ENCODE data around the gene PRKN. TPM values are rescaled to one million over a fixed set of nuclear protein-coding genes. Genes with fewer than 3 reads are reported as not detected.

Gene PRKN
- total RNA-seq, 4 donors from 2014 or later, result 4.5 to 12.3 (median 9.0) TPM

GRCh38 chr6:161542346-161542980 lies 1185.1 kb downstream of the PRKN start:
- Histone ChIP-seq H3K4me1 (no peaks in the 10 kb centered on the region), H3K27ac (no peak overlapping the region), H3K9me3 (no peaks in the 10 kb centered on the region), H3K36me3 (no peaks in the 10 kb centered on the region), H3K27me3 (no peaks in the 10 kb centered on the region), H3K4me3 (no peak overlapping the region)
- in situ Hi-C loops (cut with MboI; ENCODE audit: low pct_ligation_motif_present in 1 of 4, low pct_unique_long_range_greater_than_20kb in 1 of 4, low sequenced_read_pairs in 3 of 4) (no loop called here), intact Hi-C loops (cut with DNase I; ENCODE audit: low total_unique reads) (no loop called here)
- 71 to 75% methylated on average over 2 to 4 of the region's 4 CpGs for WGBS, 2 donors (ENCODE audit: low coverage in 1 of 2)
- TF ChIP-seq POLR2AphosphoS5 (IDR thresholded peaks at IDR 0.05) (no peak), POLR2A (IDR thresholded peaks at IDR 0.05) (no peak), EP300 (IDR thresholded peaks at IDR 0.05; ENCODE audit: low read depth) (no peak)
- TF ChIP-seq, protein P1, sequence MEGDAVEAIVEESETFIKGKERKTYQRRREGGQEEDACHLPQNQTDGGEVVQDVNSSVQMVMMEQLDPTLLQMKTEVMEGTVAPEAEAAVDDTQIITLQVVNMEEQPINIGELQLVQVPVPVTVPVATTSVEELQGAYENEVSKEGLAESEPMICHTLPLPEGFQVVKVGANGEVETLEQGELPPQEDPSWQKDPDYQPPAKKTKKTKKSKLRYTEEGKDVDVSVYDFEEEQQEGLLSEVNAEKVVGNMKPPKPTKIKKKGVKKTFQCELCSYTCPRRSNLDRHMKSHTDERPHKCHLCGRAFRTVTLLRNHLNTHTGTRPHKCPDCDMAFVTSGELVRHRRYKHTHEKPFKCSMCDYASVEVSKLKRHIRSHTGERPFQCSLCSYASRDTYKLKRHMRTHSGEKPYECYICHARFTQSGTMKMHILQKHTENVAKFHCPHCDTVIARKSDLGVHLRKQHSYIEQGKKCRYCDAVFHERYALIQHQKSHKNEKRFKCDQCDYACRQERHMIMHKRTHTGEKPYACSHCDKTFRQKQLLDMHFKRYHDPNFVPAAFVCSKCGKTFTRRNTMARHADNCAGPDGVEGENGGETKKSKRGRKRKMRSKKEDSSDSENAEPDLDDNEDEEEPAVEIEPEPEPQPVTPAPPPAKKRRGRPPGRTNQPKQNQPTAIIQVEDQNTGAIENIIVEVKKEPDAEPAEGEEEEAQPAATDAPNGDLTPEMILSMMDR (IDR thresholded peaks at IDR 0.05), result no peak
- DNase-seq, result no peak

GRCh38 chr6:161540532-161540931 lies 1187.0 kb downstream of the PRKN start:
- H3K27me3 ChIP-seq, result no peaks in the 10 kb centered on the region
- no peaks in the 10 kb centered on the region for H3K9me3 ChIP-seq
- H3K4me1 ChIP-seq, result no peaks in the 10 kb centered on the region
- in situ Hi-C loops (cut with MboI; ENCODE audit: low pct_ligation_motif_present in 1 of 4, low pct_unique_long_range_greater_than_20kb in 1 of 4, low sequenced_read_pairs in 3 of 4), result no loop called here
- H3K36me3 ChIP-seq, result no peaks in the 10 kb centered on the region
- no peak for DNase-seq
- intact Hi-C loops (cut with DNase I; ENCODE audit: low total_unique reads), result no loop called here
- no peak for TF ChIP-seq POLR2A (IDR thresholded peaks at IDR 0.05)
- TF ChIP-seq POLR2AphosphoS5 (IDR thresholded peaks at IDR 0.05), result no peak
- TF ChIP-seq, protein P1 (IDR thresholded peaks at IDR 0.05), result no peak
- 89 to 92% methylated on average over 1 of the region's 1 CpG for WGBS, 2 donors (ENCODE audit: low coverage in 1 of 2)
- no peak overlapping the region for H3K4me3 ChIP-seq
- no peak overlapping the region for H3K27ac ChIP-seq

GRCh38 chr6:161536224-161536630 lies 1191.3 kb downstream of the PRKN start:
- in situ Hi-C loops (cut with MboI; ENCODE audit: low pct_ligation_motif_present in 1 of 4, low pct_unique_long_range_greater_than_20kb in 1 of 4, low sequenced_read_pairs in 3 of 4), result no loop called here
- H3K4me1 ChIP-seq, result no peaks in the 10 kb centered on the region
- TF ChIP-seq POLR2A (IDR thresholded peaks at IDR 0.05) (no peak), EP300 (IDR thresholded peaks at IDR 0.05; ENCODE audit: low read depth) (no peak)
- no peak overlapping the region for H3K4me3 ChIP-seq
- DNase-seq, result no peak
- no peak overlapping the region for H3K27ac ChIP-seq
- no peaks in the 10 kb centered on the region for H3K27me3 ChIP-seq
- no peaks in the 10 kb centered on the region for H3K36me3 ChIP-seq
- intact Hi-C loops (cut with DNase I; ENCODE audit: low total_unique reads), result no loop called here
- WGBS, 2 donors (ENCODE audit: low coverage in 1 of 2), result 50 to 78% methylated on average over 1 to 3 of the region's 3 CpGs
- no peaks in the 10 kb centered on the region for H3K9me3 ChIP-seq

GRCh38 chr6:161534264-161534873 lies 1193.2 kb downstream of the PRKN start:
- no peak for DNase-seq
- H3K4me3 ChIP-seq, result no peak overlapping the region
- 74 to 93% methylated on average over 4 to 13 of the region's 13 CpGs for WGBS, 2 donors (ENCODE audit: low coverage in 1 of 2)
- in situ Hi-C loops (cut with MboI; ENCODE audit: low pct_ligation_motif_present in 1 of 4, low pct_unique_long_range_greater_than_20kb in 1 of 4, low sequenced_read_pairs in 3 of 4) (no loop called here), intact Hi-C loops (cut with DNase I; ENCODE audit: low total_unique reads) (no loop called here)
- H3K36me3 ChIP-seq, result no peaks in the 10 kb centered on the region
- no peaks in the 10 kb centered on the region for H3K9me3 ChIP-seq
- H3K4me1 ChIP-seq, result no peaks in the 10 kb centered on the region
- H3K27ac ChIP-seq, result no peak overlapping the region
- no peaks in the 10 kb centered on the region for H3K27me3 ChIP-seq
- TF ChIP-seq POLR2A (IDR thresholded peaks at IDR 0.05) (no peak), EP300 (IDR thresholded peaks at IDR 0.05; ENCODE audit: low read depth) (no peak), POLR2AphosphoS5 (IDR thresholded peaks at IDR 0.05) (no peak)
- TF ChIP-seq, protein P1 (IDR thresholded peaks at IDR 0.05), result no peak
